Upper lobe of left lung (tissue), 4 donors: ENCODE data around the gene IL36RN.

Source experiments
- POLR2A ChIP-seq, 4 donors: fragments of 450-650 bp; IDR thresholded peaks; one replicate each; pipeline ENCODE4 v1.5.1; 2016 to 2017; ENCODE audit warnings: antibody characterized with exemption in 4 of 4, mild to moderate bottlenecking in 2 of 4
- TF ChIP-seq, protein P1 (sequence below), 6 experiments: fragments of 450-650 bp in 4 of 6; fragments of 200-600 bp in 2 of 6; sonication (generic) in 2 of 6; IDR thresholded peaks; one replicate each; pipeline ENCODE4 v1.5.1; 2016 to 2019; ENCODE audit warnings: antibody characterized with exemption in 6 of 6

DNA sequence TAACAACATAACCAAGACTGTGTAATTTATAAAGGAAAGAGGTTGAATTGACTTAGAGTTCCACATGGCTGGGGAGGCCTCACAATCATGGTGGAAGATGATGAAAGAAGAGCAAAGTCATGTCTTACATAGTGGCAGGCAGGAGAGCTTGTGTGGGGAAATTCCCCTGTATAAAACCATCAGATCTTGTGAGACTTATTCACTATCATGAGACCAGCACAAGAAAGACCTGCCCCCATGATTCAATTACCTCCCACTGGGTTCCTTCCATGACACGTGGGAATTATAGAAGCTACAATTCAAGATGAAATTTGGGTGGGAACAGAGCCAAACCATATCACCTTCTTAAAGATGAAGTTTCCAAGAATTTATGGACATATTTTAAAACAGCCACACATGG, 2.5 kb upstream of the IL36RN start:
- TF ChIP-seq, protein P1, sequence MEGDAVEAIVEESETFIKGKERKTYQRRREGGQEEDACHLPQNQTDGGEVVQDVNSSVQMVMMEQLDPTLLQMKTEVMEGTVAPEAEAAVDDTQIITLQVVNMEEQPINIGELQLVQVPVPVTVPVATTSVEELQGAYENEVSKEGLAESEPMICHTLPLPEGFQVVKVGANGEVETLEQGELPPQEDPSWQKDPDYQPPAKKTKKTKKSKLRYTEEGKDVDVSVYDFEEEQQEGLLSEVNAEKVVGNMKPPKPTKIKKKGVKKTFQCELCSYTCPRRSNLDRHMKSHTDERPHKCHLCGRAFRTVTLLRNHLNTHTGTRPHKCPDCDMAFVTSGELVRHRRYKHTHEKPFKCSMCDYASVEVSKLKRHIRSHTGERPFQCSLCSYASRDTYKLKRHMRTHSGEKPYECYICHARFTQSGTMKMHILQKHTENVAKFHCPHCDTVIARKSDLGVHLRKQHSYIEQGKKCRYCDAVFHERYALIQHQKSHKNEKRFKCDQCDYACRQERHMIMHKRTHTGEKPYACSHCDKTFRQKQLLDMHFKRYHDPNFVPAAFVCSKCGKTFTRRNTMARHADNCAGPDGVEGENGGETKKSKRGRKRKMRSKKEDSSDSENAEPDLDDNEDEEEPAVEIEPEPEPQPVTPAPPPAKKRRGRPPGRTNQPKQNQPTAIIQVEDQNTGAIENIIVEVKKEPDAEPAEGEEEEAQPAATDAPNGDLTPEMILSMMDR (IDR thresholded peaks at IDR 0.05), result no peak
- no peak for TF ChIP-seq POLR2A (IDR thresholded peaks at IDR 0.05)
